HCT116 (cell line): ENCODE results near the gene TNFRSF25. TPM values are rescaled to one million over a fixed set of nuclear protein-coding genes. Genes with fewer than 3 reads are reported as not detected.
A peak's percentile ranks its signal among the peaks of the same experiment; 100 is the strongest.
"Not testable (repeated sequence)": the region's sequence is repeated elsewhere in the genome, so short reads cannot be mapped to it uniquely, and the experiment has no call there.

ENCODE experiments used
- ATAC-seq: fragments of 200-7000 bp; cut with Tn5 transposase; 2 replicates; pipeline ENCODE4 v1.9.1; 2020; ENCODE audit warnings: mild to moderate bottlenecking, moderate library complexity
- BruUV-seq: library from RNA; stranded (reverse); fragments of 400-500 nt; replicated peaks from 2 replicates; lab custom pipeline; 2021; lab: Mats Ljungman, UMichigan
- CTCF ChIA-PET: fragments of 300-600 bp; sonication (Branson Sonifier 250); formaldehyde crosslinking; loops from one replicate; lab custom pipeline; 2021; ENCODE audit warnings: antibody characterized with exemption; lab: Charles Lee
- POLR2A ChIA-PET: fragments of 300-600, 350-600 bp; sonication (Branson Sonifier 250); formaldehyde crosslinking; loops from one replicate; lab custom pipeline; 2021; ENCODE audit warnings: antibody characterized with exemption; lab: Charles Lee
- RAD21 ChIA-PET, 2 experiments: fragments of 300-600 bp; sonication (Branson Sonifier 250); formaldehyde crosslinking; loops; one replicate each; lab custom pipeline; 2023; ENCODE audit warnings: low total read pairs in 2 of 2; ENCODE audit not compliant: uncharacterized antibody in 2 of 2, unreplicated experiment in 2 of 2, low non-redundant PET in 1 of 2; lab: Charles Lee
- DNase-seq: peaks from one replicate; pipeline ENCODE4 v3.0.0-alpha.2; 2010; ENCODE audit warnings: low read depth, low spot score
- H2AFZ ChIP-seq: fragments of 200-600 bp; shearing (Covaris generic), sonication (generic); 2 replicates; pipeline ENCODE4 v1.6.1; 2017; ENCODE audit warnings: low read depth, mixed run types, mixed read lengths, antibody characterized with exemption, low read length; ENCODE audit not compliant: poor library complexity, severe bottlenecking
- H3K27ac ChIP-seq: 2 replicates; pipeline ENCODE4 v1.5.1; 2012; ENCODE audit warnings: low read depth, low read length
- H3K27me3 ChIP-seq: fragments of 200-600 bp; sonication (generic); 2 replicates; pipeline ENCODE4 v1.6.1; 2016; ENCODE audit warnings: mixed run types, low read length, mixed read lengths; ENCODE audit not compliant: insufficient read depth
- H3K36me3 ChIP-seq, 2 experiments: fragments of 200-500 bp in 1 of 2; fragments of 200-600 bp in 1 of 2; sonication (Bioruptor generic) in 1 of 2; sonication (generic) in 1 of 2; 2 replicates each; pipeline versions ENCODE4 v1.5.1 to v1.6.1; 2014 to 2016; ENCODE audit warnings: low read length in 2 of 2, inconsistent platforms in 1 of 2, mixed read lengths in 1 of 2, mixed run types in 1 of 2; ENCODE audit not compliant: insufficient read depth in 2 of 2, control insufficient read depth in 1 of 2
- H3K4me1 ChIP-seq, 2 experiments: fragments of 200-600 bp in 1 of 2; sonication (generic) in 1 of 2; 2 replicates each; pipeline versions ENCODE4 v1.5.1 to v1.6.1; 2012 to 2017; ENCODE audit warnings: low read length in 2 of 2, inconsistent platforms in 1 of 2, mild to moderate bottlenecking in 1 of 2, mixed read lengths in 1 of 2, mixed run types in 1 of 2, moderate library complexity in 1 of 2; ENCODE audit not compliant: insufficient read depth in 2 of 2, control insufficient read depth in 1 of 2
- H3K4me2 ChIP-seq: fragments of 200-600 bp; sonication (generic); 2 replicates; pipeline ENCODE4 v1.6.1; 2017; ENCODE audit warnings: mixed run types, low read length, mixed read lengths
- H3K4me3 ChIP-seq, 2 experiments: fragments of 200-600 bp in 1 of 2; sonication (generic) in 1 of 2; replicated peaks in 1 of 2; 2 replicates each; pipeline ENCODE4 v1.5.1; 2011 to 2016; ENCODE audit warnings: low read length in 2 of 2, control low read depth in 1 of 2, low read depth in 1 of 2, mild to moderate bottlenecking in 1 of 2, mixed read lengths in 1 of 2, mixed run types in 1 of 2
- H3K79me2 ChIP-seq: fragments of 200-600 bp; sonication (generic); 2 replicates; pipeline ENCODE4 v1.6.1; 2017; ENCODE audit warnings: mild to moderate bottlenecking, mixed run types, low read length, moderate library complexity, mixed read lengths; ENCODE audit not compliant: insufficient read depth
- H3K9ac ChIP-seq: fragments of 200-600 bp; sonication (generic); 2 replicates; pipeline ENCODE4 v1.6.1; 2016; ENCODE audit warnings: low read length, mixed read lengths
- H3K9me2 ChIP-seq: fragments of 200-600 bp; sonication (generic), shearing (Covaris generic); 2 replicates; pipeline ENCODE4 v1.6.1; 2017; ENCODE audit warnings: mixed run types, mild to moderate bottlenecking, moderate library complexity; ENCODE audit not compliant: insufficient read depth
- H3K9me3 ChIP-seq, 2 experiments: fragments of 200-500 bp in 1 of 2; fragments of 200-600 bp in 1 of 2; sonication (Bioruptor generic) in 1 of 2; sonication (generic) in 1 of 2; 2 replicates each; pipeline ENCODE4 v1.6.1; 2014 to 2017; ENCODE audit warnings: low read length in 2 of 2, mixed read lengths in 2 of 2, inconsistent platforms in 1 of 2, low read depth in 1 of 2, mild to moderate bottlenecking in 1 of 2, mixed run types in 1 of 2, moderate library complexity in 1 of 2; ENCODE audit not compliant: control insufficient read depth in 1 of 2, insufficient read depth in 1 of 2
- H4K20me1 ChIP-seq: fragments of 200-600 bp; sonication (generic), shearing (Covaris generic); 2 replicates; pipeline ENCODE4 v1.6.1; 2017; ENCODE audit warnings: mixed run types, mild to moderate bottlenecking, moderate library complexity; ENCODE audit not compliant: insufficient read depth
- CTCF ChIP-seq, 3 experiments: fragments of 200-600 bp in 1 of 3; sonication (generic) in 1 of 3; IDR thresholded peaks in 2 of 3; conservative IDR thresholded peaks in 1 of 3; 2 replicates each; pipeline ENCODE4 v1.5.1; 2012 to 2017; ENCODE audit warnings: low read depth in 2 of 3, low read length in 2 of 3, antibody characterized with exemption in 1 of 3, borderline replicate concordance in 1 of 3, control low read depth in 1 of 3, mild to moderate bottlenecking in 1 of 3, mixed read lengths in 1 of 3, mixed run types in 1 of 3, moderate library complexity in 1 of 3; ENCODE audit not compliant: insufficient read depth in 1 of 3
- intact Hi-C: fragments of 100-400 bp; cut with micrococcal nuclease; formaldehyde crosslinking; loops from 2 replicates; pipeline ENCODE4 v1.10.0; 2022
- total RNA-seq: library from RNA; stranded (reverse); gene quantifications from one replicate; pipeline ENCODE4 v1.2.1, GENCODE V29; 2021; ENCODE audit not compliant: unreplicated experiment

TNFRSF25 gene
- total RNA-seq, 1 experiment from 2014 or later, result 27.5 TPM

- TF ChIP-seq CTCF (IDR thresholded peaks at IDR 0.05 in 2 of 3, conservative IDR thresholded peaks at IDR 0.05 in 1 of 3; ENCODE audit: borderline replicate concordance in 1 of 3, insufficient read depth in 1 of 3, low read depth in 2 of 3, low read length in 2 of 3), result peak in 1 of 3 experiments; percentile 30; a peak in 3 of 6 replicates
- H4K20me1 ChIP-seq, H3K27me3 ChIP-seq, H3K27ac ChIP-seq, H3K9ac ChIP-seq, ATAC-seq, DNase-seq, H3K36me3 ChIP-seq, H2AFZ ChIP-seq, H3K9me2 ChIP-seq, BruUV-seq, H3K4me3 ChIP-seq, H3K4me2 ChIP-seq, intact Hi-C loops, H3K9me3 ChIP-seq, H3K79me2 ChIP-seq: not testable (repeated sequence)
- ChIA-PET CTCF (interaction anchor here (0.6 to 6.5 kb wide), 14 partner anchors 8 to 232 kb away, joined by 3 to 105 read pairs (median 6); partner anchors contain the start of genes ESPN and HES2), RAD21 (interaction anchor here (0.5 to 2.7 kb wide), 8 partner anchors 11 to 191 kb away, joined by 3 to 11 read pairs (median 4); partner anchors contain the start of gene HES2 (in 2 of the 2)), POLR2A (interaction anchor here (1.3 to 2.9 kb wide), 3 partner anchors 11 to 17 kb away, joined by 4 to 13 read pairs (median 6); partner anchors contain the start of gene HES2)
- peaks cover 8 to 27% of the 10 kb centered on the region in 2 experiments for H3K4me1 ChIP-seq
These were observed 28.8 kb downstream of the TNFRSF25 start for GRCh38 chr1:6437012-6437700.

- DNase-seq, POLR2A ChIA-PET, H3K36me3 ChIP-seq, H3K4me2 ChIP-seq, H3K27ac ChIP-seq, H4K20me1 ChIP-seq, H3K79me2 ChIP-seq, H3K9me2 ChIP-seq, H3K27me3 ChIP-seq, H3K9me3 ChIP-seq, H2AFZ ChIP-seq, H3K9ac ChIP-seq, BruUV-seq, ATAC-seq, intact Hi-C loops, H3K4me3 ChIP-seq: not testable (repeated sequence)
- ChIA-PET RAD21 (interaction anchor here in 1 of 2 experiments (2.5 kb wide), 1 partner anchor 13 kb away, joined by 11 read pairs; no protein-coding TSS in a partner anchor), CTCF (interaction anchor here (6.5 kb wide), 1 partner anchor 14 kb away, joined by 105 read pairs; no protein-coding TSS in a partner anchor)
- peaks cover 8 to 27% of the 10 kb centered on the region in 2 experiments for H3K4me1 ChIP-seq
These were observed 29.7 kb downstream of the TNFRSF25 start for GRCh38 chr1:6436277-6436676.
